Stimulated activated CD4-positive, alpha-beta T cell treated with anti-CD3 and anti-CD28 coated beads, Interleukin-15, amount 100 ng/mL, for 24 hours (primary cell): ENCODE data around the gene SRL.
A peak's percentile ranks its signal among the peaks of the same experiment; 100 is the strongest.
"Not testable (repeated sequence)": the region's sequence is repeated elsewhere in the genome, so short reads cannot be mapped to it uniquely, and the experiment has no call there.

Source experiments
- DNase-seq: peaks from one replicate; pipeline ENCODE4 v3.0.0-alpha.2; 2020

The SRL gene

GRCh38 chr16:4260360-4260759, 18.5 kb upstream of the SRL start:
- no peak for DNase-seq

- DNase-seq: no peak
Measured at GRCh38 chr16:4257646-4258556, 16.0 kb upstream of the SRL start.

DNA sequence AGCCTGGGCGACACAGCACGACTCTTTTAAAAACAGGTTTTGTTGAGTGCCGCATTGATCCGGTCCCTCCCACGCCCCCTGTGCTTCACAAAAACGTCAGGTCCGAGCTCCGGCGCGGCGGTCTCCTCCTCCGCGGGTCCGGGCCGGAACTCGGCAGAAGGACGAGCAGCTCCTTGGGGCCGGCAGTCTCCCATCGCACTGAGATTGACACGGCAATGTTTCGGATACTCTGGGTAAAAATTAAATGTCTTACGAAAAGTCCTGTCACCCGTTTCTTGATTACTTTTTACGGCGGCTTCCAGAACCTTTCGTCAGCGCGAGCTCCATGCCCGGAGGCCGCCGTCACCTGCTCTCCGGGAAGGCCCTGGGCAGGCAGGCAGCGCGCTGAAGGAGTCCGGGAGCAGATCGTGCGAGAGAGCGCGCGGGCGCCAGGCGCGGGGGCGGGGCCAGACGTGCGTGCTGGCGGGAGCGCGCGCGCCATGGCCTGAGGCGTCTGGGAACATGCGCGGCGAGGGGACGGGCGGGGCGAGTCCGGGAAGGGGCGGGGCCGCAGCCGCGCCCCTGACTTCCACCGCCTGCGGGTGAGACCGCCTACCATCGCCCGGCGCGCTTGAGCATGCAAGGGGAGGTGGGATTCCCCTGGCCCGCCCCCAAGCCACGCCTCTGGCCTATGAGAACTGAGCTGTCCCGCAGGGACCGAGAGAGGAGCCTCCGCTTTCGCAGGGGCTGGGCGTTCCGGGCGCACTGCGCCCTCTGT, 11.7 kb upstream of the SRL start:
- DNase-seq: peak; percentile 100

DNA sequence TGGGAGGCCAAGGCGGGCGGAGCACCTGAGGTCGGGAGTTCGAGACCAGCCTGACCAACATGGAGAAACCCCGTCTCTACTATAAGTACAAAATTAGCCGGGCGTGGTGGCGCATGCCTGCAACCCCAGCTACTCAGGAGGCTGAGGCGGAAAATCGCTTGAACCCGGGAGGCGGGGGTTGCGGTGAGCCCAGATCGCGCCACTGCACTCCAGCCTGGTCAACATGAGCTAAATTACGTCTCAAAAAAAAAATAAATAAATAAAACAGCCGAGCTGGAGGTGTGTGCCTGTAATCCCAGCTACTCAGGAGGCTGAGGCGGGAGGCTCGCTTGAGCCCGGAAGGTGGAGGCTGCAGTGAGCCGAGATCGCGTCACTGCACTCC, 11.1 kb upstream of the SRL start:
- DNase-seq: not testable (repeated sequence)

GRCh38 chr16:4249530-4250308, 7.8 kb upstream of the SRL start:
- DNase-seq: no peak

GRCh38 chr16:4247460-4247784, 5.5 kb upstream of the SRL start:
- DNase-seq: no peak

GRCh38 chr16:4246777-4247459, 5.0 kb upstream of the SRL start:
- no peak for DNase-seq

GRCh38 chr16:4245077-4245791, 3.4 kb upstream of the SRL start:
- DNase-seq: no peak

- DNase-seq: no peak
Measured at GRCh38 chr16:4244254-4245076, 2.6 kb upstream of the SRL start.

DNA sequence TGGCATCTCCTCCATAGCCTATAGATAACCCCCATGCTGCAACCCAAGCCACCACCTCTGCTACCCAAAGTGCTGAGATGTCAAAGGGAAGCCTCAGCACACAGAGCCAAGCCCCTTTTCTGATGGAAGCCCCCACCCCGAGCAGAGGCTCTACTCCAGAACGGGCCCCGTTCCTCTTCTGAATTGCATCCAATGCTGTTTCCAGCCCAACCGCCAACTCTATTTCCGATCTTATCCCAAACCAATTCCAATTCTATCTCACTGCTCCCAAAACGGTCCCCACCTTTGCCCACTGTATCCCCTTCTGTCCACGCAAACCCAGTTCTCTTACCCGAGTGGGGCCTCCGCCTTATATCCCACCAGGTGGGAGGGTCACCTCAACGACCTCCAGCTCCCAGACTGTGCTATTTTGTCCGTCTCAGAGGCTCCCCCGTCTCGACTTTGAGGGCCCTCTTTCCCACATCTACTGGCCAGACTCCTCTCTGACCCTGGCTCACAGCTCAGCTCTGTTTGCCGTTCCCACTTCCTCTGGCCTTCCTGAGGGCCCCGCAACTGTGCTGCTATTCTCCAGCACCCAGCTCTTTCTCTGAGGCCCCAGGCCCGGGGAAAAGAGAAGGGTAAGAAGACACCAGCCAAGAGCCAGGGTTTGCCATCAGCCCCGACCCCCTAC, 487 bp downstream of the SRL start:
- DNase-seq: no peak

DNA sequence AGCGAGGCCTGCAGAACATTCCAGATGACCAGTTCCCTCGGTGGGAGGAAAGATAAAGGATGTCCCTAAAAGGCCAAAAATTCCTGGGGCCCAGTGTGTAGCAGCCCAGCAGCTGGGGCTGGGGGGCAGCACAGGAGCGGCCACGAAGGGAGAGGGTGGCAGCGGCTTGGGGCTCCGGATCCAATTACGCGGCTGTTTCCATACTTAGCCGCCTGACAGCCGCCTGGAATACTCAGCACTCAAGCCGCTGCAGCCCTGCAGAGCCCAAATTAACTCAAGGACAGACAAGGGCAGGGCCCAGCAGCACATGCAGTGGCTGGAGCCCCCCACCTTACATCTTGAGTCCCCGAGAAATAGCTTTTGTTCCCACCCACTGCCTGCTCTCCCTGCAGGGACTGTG, 1.3 kb downstream of the SRL start:
- DNase-seq: no peak

DNA sequence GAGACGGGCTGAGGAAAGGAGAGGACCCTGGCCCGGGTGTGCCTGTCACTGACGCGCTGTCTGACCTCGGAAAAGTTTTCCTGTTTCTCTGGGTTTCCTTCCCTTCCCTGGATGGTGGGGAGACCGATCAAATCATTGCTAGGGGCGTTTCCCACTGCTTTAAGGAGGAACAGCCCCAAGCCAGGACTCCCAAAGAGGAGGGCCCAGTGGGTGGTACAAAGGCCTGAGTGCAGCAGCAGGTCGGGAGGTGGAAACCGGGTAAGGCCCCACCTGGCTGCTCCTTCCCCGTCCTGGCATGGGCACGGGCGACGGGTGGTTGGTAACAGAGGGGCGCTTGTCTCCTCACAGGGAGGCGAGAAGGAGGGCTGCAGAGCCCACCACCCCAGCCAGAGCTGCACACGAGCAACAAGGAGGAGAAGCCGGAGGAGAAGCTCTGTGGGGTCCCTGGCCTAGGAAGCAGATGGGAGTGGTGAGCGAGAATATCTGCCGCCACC, 2.2 kb downstream of the SRL start:
- no peak for DNase-seq

GRCh38 chr16:4239020-4239419, 2.9 kb downstream of the SRL start:
- no peak for DNase-seq

DNA sequence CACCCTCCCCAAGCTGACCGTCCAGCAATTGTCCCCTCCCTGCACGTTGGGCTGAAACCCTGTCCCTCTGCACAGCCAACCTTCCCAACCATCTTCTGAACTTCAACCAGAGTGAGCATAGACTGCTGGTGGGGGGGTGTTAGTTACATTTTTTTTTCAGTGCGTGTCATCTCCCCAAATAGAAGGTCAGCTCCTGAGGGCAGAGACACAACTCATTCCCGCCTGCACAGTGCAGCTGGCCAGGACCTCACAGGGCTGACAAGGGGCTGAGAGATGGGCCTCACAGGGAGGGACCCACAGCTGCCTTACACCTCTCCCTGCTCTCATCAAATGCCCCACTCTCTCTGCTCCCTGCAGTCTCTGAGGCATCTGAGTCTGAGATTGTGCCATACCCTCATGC, 8.4 kb downstream of the SRL start:
- no peak for DNase-seq

- no peak for DNase-seq
Measured at GRCh38 chr16:4232541-4233386, 9.1 kb downstream of the SRL start.

GRCh38 chr16:4231886-4232285, 10.0 kb downstream of the SRL start:
- no peak for DNase-seq

- no peak for DNase-seq
Measured at GRCh38 chr16:4231367-4231766, 10.5 kb downstream of the SRL start.

DNA sequence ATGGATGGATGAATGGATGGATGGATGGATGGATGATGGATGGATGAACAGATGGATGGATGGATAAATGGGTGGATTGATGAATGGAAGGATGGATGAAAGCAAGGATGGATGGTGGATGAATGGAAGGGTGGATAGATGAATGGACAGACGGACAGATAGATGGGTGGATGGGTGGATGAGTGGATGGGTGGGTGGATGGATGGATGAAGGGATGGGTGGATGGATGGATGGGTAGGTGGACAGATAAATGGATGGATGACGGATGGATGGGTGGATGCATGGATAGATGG, 14.9 kb downstream of the SRL start:
- no peak for DNase-seq

DNA sequence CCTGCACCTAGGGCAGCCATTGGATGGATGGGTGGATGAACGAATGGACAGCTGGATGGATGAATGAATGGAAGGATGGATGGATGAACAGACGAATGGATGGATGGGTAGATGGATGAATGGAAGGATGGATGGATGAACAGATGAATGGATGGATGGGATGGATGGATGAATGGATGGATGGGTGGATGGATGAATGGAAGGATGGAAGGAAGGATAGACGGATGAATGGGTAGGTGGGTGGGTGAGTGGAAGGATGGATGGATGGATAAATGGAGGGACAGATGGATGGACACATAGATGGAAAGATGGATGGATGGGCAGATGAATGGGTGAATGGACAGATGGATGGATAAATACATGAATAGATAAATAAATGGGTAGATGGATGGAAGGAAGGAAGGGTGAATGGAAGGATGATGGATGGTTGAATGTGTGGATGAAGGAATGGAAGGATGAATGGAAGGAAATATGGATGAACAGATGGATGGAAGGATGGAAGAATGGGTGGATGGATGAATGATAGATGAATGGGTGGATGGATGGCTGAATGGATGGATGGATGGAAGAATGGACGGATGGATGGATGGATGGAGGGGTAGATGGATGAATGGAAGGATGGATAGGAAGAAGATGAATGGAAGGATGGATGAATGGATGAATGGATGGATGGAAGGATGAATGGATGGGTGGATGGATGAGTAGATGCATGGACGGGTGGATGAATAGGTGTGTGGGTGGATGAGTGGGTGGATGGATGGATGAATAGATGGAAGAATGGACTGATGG, 15.4 kb downstream of the SRL start:
- no peak for DNase-seq
